HepG2 (cell line): ENCODE data around the gene THOC5. TPM values are rescaled to one million over a fixed set of nuclear protein-coding genes. Genes with fewer than 3 reads are reported as not detected.

Experiments used
- BRCA1 ChIP-seq: sonication (generic); formaldehyde crosslinking; IDR thresholded peaks from 2 replicates; pipeline ENCODE4 v1.4.0; 2020; ENCODE audit warnings: missing genetic modification reagents
- CBX1 ChIP-seq: IDR thresholded peaks from one replicate; pipeline ENCODE4 v1.6.1; 2016; ENCODE audit warnings: antibody characterized with exemption, low read depth
- CHD2 ChIP-seq: IDR thresholded peaks from 2 replicates; pipeline ENCODE4 v1.6.1; 2011; ENCODE audit warnings: low read depth, low read length, improper control_type of control experiment
- FOSL2 ChIP-seq: sonication (generic); formaldehyde crosslinking; IDR thresholded peaks from 2 replicates; pipeline ENCODE4 v1.4.0; 2020; ENCODE audit warnings: missing genetic modification reagents
- FOXC1 ChIP-seq: sonication (generic); formaldehyde crosslinking; IDR thresholded peaks from 2 replicates; pipeline ENCODE4 v1.8.0; 2022; ENCODE audit warnings: mild to moderate bottlenecking, missing genetic modification reagents, borderline replicate concordance
- FOXJ3 ChIP-seq: sonication (generic); formaldehyde crosslinking; IDR thresholded peaks from 2 replicates; pipeline ENCODE4 v1.4.0; 2020; ENCODE audit warnings: missing genetic modification reagents, mild to moderate bottlenecking, borderline replicate concordance
- FOXK2 ChIP-seq: fragments of 450-650 bp; IDR thresholded peaks from 2 replicates; pipeline ENCODE4 v1.6.1; 2016
- HNRNPLL ChIP-seq: fragments of 200-400 bp; formaldehyde crosslinking; IDR thresholded peaks from 2 replicates; pipeline ENCODE4 v1.6.1; 2017; ENCODE audit warnings: mild to moderate bottlenecking, low read depth, low read length; ENCODE audit not compliant: poor library complexity, severe bottlenecking
- IKZF1 ChIP-seq: fragments of 450-650 bp; IDR thresholded peaks from 2 replicates; pipeline ENCODE4 v1.7.1; 2016
- IRX3 ChIP-seq: sonication (generic); formaldehyde crosslinking; IDR thresholded peaks from 2 replicates; pipeline ENCODE4 v1.8.1; 2023; ENCODE audit warnings: mild to moderate bottlenecking, low read depth, missing genetic modification reagents, borderline replicate concordance
- JUND ChIP-seq: sonication (generic); formaldehyde crosslinking; IDR thresholded peaks from 2 replicates; pipeline ENCODE4 v1.8.0; 2022; ENCODE audit warnings: mild to moderate bottlenecking, missing genetic modification reagents
- KLF15 ChIP-seq: sonication (generic); formaldehyde crosslinking; IDR thresholded peaks from 2 replicates; pipeline ENCODE4 v1.8.1; 2023; ENCODE audit warnings: borderline replicate concordance, mild to moderate bottlenecking, inconsistent platforms, missing genetic modification reagents, mixed read lengths
- MIER2 ChIP-seq: IDR thresholded peaks from 2 replicates; pipeline ENCODE4 v1.6.1; 2016; ENCODE audit warnings: missing biosample characterization, missing genetic modification reagents
- TBX3 ChIP-seq: fragments of 450-650 bp; IDR thresholded peaks from 2 replicates; pipeline ENCODE4 v1.6.1; 2017; ENCODE audit warnings: antibody characterized with exemption, mild to moderate bottlenecking, inconsistent platforms, borderline replicate concordance
- YEATS2 ChIP-seq: sonication (generic); formaldehyde crosslinking; IDR thresholded peaks from 2 replicates; pipeline ENCODE4 v1.4.0; 2020; ENCODE audit warnings: missing genetic modification reagents, borderline replicate concordance
- ZBTB42 ChIP-seq: sonication (generic); formaldehyde crosslinking; IDR thresholded peaks from 2 replicates; pipeline ENCODE4 v1.5.0; 2020; ENCODE audit warnings: mild to moderate bottlenecking, missing genetic modification reagents
- ZIK1 ChIP-seq: sonication (generic); formaldehyde crosslinking; IDR thresholded peaks from 2 replicates; pipeline ENCODE4 v1.5.0; 2020; ENCODE audit warnings: mild to moderate bottlenecking, low read depth, missing genetic modification reagents, borderline replicate concordance
- ZNF382 ChIP-seq: sonication (generic); formaldehyde crosslinking; IDR thresholded peaks from 2 replicates; pipeline ENCODE4 v1.5.0; 2020; ENCODE audit warnings: missing genetic modification reagents, mild to moderate bottlenecking, borderline replicate concordance
- ZNF496 ChIP-seq: sonication (generic); formaldehyde crosslinking; IDR thresholded peaks from 2 replicates; pipeline ENCODE4 v1.8.1; 2023; ENCODE audit warnings: mild to moderate bottlenecking, moderate library complexity, missing genetic modification reagents; ENCODE audit not compliant: insufficient replicate concordance
- ZNF510 ChIP-seq: sonication (generic); formaldehyde crosslinking; IDR thresholded peaks from 2 replicates; pipeline ENCODE4 v1.4.0; 2020; ENCODE audit warnings: low read depth, mild to moderate bottlenecking, missing genetic modification reagents
- ZNF672 ChIP-seq: sonication (generic); formaldehyde crosslinking; IDR thresholded peaks from 2 replicates; pipeline ENCODE4 v1.8.1; 2022; ENCODE audit warnings: missing genetic modification reagents
- ZNF775 ChIP-seq: sonication (generic); formaldehyde crosslinking; IDR thresholded peaks from 2 replicates; pipeline ENCODE4 v1.4.0; 2020; ENCODE audit warnings: missing genetic modification reagents, mild to moderate bottlenecking, moderate library complexity, borderline replicate concordance
- ZNF800 ChIP-seq: sonication (generic); formaldehyde crosslinking; IDR thresholded peaks from 2 replicates; pipeline ENCODE4 v1.4.0; 2020; ENCODE audit warnings: missing genetic modification reagents
- ZZZ3 ChIP-seq: sonication (generic); formaldehyde crosslinking; IDR thresholded peaks from 2 replicates; pipeline ENCODE4 v1.4.0; 2020; ENCODE audit warnings: missing genetic modification reagents, mild to moderate bottlenecking, borderline replicate concordance
- polyA plus RNA-seq, 8 experiments: library from polyadenylated mRNA; depleted of rRNA in 3 of 8; stranded (reverse) in 7 of 8; unstranded in 1 of 8; fragments of >200 nt; fragmentation: Illumina TruSeq in 4 of 8; extraction: Trizol in 4 of 8; gene quantifications; 2 replicates each; pipeline versions ENCODE4 v1.2.1 to v1.2.3, GENCODE V29; 2011 to 2016; ENCODE audit warnings: low read depth in 4 of 8, missing spikeins in 1 of 8, mixed read lengths in 1 of 8; ENCODE audit not compliant: insufficient read depth in 1 of 8
- total RNA-seq, 5 experiments: library from RNA; depleted of rRNA; stranded (reverse); fragments of >200 nt; fragmentation: Illumina TruSeq; extraction: Trizol; gene quantifications; 2 replicates each; pipeline ENCODE4 v1.2.3, GENCODE V29; 2016; ENCODE audit warnings: low read depth in 1 of 5
- TF ChIP-seq, protein P1 (sequence below): sonication (generic); formaldehyde crosslinking; IDR thresholded peaks from 2 replicates; pipeline ENCODE4 v1.5.1; 2020; ENCODE audit warnings: mild to moderate bottlenecking, missing genetic modification reagents, borderline replicate concordance
- TF ChIP-seq, protein P2 (sequence below): sonication (generic); formaldehyde crosslinking; IDR thresholded peaks from 2 replicates; pipeline ENCODE4 v1.8.0; 2022; ENCODE audit warnings: missing genetic modification reagents, mild to moderate bottlenecking, inconsistent platforms, borderline replicate concordance

THOC5 gene
- total and polyA plus RNA-seq, 2 of the 13 experiments (the other 11 are each of a cell fraction or from before 2014, with no cell fraction given): 45.8 to 46.7 TPM

GRCh38 chr22:29553351-29554224 is at the start of gene THOC5 (continued):
- TF ChIP-seq JUND: no peak
- TF ChIP-seq IKZF1: no peak
- peak; percentile 74 for TF ChIP-seq HNRNPLL
- TF ChIP-seq, protein P1, sequence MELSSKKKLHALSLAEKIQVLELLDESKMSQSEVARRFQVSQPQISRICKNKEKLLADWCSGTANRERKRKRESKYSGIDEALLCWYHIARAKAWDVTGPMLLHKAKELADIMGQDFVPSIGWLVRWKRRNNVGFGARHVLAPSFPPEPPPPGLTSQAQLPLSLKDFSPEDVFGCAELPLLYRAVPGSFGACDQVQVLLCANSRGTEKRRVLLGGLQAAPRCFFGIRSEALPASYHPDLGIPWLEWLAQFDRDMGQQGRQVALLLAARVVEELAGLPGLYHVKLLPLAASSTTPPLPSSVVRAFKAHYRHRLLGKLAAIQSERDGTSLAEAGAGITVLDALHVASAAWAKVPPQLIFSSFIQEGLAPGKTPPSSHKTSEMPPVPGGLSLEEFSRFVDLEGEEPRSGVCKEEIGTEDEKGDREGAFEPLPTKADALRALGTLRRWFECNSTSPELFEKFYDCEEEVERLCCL: no peak
- TF ChIP-seq ZNF800: no peak
- TF ChIP-seq TBX3: no peak
- TF ChIP-seq CBX1: no peak
- TF ChIP-seq ZIK1 (CRISPR knock-in tag): peak; percentile 80; the same call in 1 of the 2 replicates
- no peak for TF ChIP-seq ZNF510
- TF ChIP-seq KLF15 (CRISPR knock-in tag): no peak
- TF ChIP-seq, protein P2, sequence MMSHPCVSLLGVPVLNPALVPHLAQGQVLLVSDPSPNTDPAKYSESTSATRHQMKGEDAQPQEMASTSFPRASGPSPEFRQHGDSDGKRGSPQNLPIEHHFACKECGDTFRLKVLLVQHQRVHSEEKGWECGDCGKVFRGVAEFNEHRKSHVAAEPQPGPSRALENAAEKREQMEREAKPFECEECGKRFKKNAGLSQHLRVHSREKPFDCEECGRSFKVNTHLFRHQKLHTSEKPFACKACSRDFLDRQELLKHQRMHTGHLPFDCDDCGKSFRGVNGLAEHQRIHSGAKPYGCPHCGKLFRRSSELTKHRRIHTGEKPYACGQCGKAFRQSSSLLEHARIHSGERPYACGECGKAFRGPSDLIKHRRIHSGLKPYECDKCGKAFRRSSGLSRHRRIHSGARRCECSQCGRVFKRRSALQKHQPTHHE (CRISPR knock-in tag): no peak; the same call in 1 of the 2 replicates
- TF ChIP-seq ZNF672 (CRISPR knock-in tag): no peak
- peak; percentile 72; the same call in 1 of the 2 replicates for TF ChIP-seq ZZZ3
- peak; percentile 41; the same call in 1 of the 2 replicates for TF ChIP-seq FOXC1 (CRISPR knock-in tag)
- 0 out of 2 replicates have a peak, but pooled peaks have one; percentile 16 for TF ChIP-seq IRX3
- TF ChIP-seq CHD2: no peak
- no peak for TF ChIP-seq BRCA1 (CRISPR knock-in tag)
- TF ChIP-seq FOXJ3 (CRISPR knock-in tag): peak; percentile 46; the same call in 1 of the 2 replicates
- no peak for TF ChIP-seq ZNF775 (CRISPR knock-in tag)
- TF ChIP-seq FOSL2 (CRISPR knock-in tag): peak; percentile 24; the same call in 1 of the 2 replicates
- no peak for TF ChIP-seq ZNF496
- peak; percentile 90 for TF ChIP-seq FOXK2
- peak; percentile 96 for TF ChIP-seq YEATS2 (CRISPR knock-in tag)
- TF ChIP-seq ZNF382: no peak
- TF ChIP-seq MIER2: 0 out of 2 replicates have a peak, but pooled peaks have one; percentile 49
- no peak for TF ChIP-seq ZBTB42 (CRISPR knock-in tag)
